SK-N-SH treated with all-trans-retinoic acid at 6 μM for 48 hours (cell line): ENCODE measurements around the gene ABCB11.

Source experiments
- ATAC-seq: fragments of 200-7000 bp; cut with Tn5 transposase; 3 replicates; pipeline ENCODE4 v1.9.1; 2020; ENCODE audit warnings: mild to moderate bottlenecking, moderate library complexity
- ARNTL ChIP-seq: fragments of 450-650 bp; formaldehyde crosslinking; IDR thresholded peaks from 2 replicates; pipeline ENCODE4 v1.5.0; 2020; ENCODE audit warnings: low read depth, mild to moderate bottlenecking, moderate library complexity, borderline replicate concordance
- BACH2 ChIP-seq: fragments of 250-450 bp; sonication (Bioruptor Pico); IDR thresholded peaks from 2 replicates; pipeline ENCODE4 v1.9.0; 2021; ENCODE audit warnings: mild to moderate bottlenecking, borderline replicate concordance
- CREB5 ChIP-seq: fragments of 250-450 bp; sonication (Bioruptor Pico); IDR thresholded peaks from 2 replicates; pipeline ENCODE4 v1.5.1; 2020; ENCODE audit warnings: low read depth, mild to moderate bottlenecking, moderate library complexity
- CSDC2 ChIP-seq: fragments of 250-450 bp; sonication (Bioruptor Pico); IDR thresholded peaks from 2 replicates; pipeline ENCODE4 v1.5.0; 2020; ENCODE audit warnings: mild to moderate bottlenecking, moderate library complexity
- ESRRG ChIP-seq: fragments of 250-450 bp; sonication (Bioruptor Pico); IDR thresholded peaks from 2 replicates; pipeline ENCODE4 v1.6.1; 2021; ENCODE audit warnings: mild to moderate bottlenecking
- OSR1 ChIP-seq: fragments of 250-450 bp; sonication (Bioruptor Pico); IDR thresholded peaks from 2 replicates; pipeline ENCODE4 v1.8.0; 2022; ENCODE audit warnings: moderate library complexity, mild to moderate bottlenecking, inconsistent platforms
- PATZ1 ChIP-seq: fragments of 250-450 bp; sonication (Bioruptor Pico); IDR thresholded peaks from 2 replicates; pipeline ENCODE4 v1.8.0; 2020; ENCODE audit warnings: mild to moderate bottlenecking, moderate library complexity, borderline replicate concordance
- POU6F1 ChIP-seq: fragments of 250-450 bp; sonication (Bioruptor Pico); IDR thresholded peaks from 2 replicates; pipeline ENCODE4 v1.8.0; 2021; ENCODE audit warnings: low read depth, mild to moderate bottlenecking, moderate library complexity, borderline replicate concordance
- PPARA ChIP-seq: fragments of 250-450 bp; sonication (Bioruptor Pico); IDR thresholded peaks from 2 replicates; pipeline ENCODE4 v1.5.0; 2020; ENCODE audit warnings: mild to moderate bottlenecking, borderline replicate concordance
- RARB ChIP-seq: fragments of 250-450 bp; sonication (Bioruptor Pico); IDR thresholded peaks from 2 replicates; pipeline ENCODE4 v1.8.0; 2021; ENCODE audit warnings: mild to moderate bottlenecking, moderate library complexity
- TCF4 ChIP-seq: fragments of 250-450 bp; sonication (Bioruptor Pico); IDR thresholded peaks from 2 replicates; pipeline ENCODE4 v1.8.0; 2021; ENCODE audit warnings: mild to moderate bottlenecking, moderate library complexity, borderline replicate concordance
- TOX ChIP-seq: fragments of 250-450 bp; sonication (Bioruptor Pico); IDR thresholded peaks from 2 replicates; pipeline ENCODE4 v1.8.0; 2021; ENCODE audit warnings: mild to moderate bottlenecking, moderate library complexity, borderline replicate concordance
- TSHZ2 ChIP-seq: fragments of 250-450 bp; sonication (Bioruptor Pico); IDR thresholded peaks from 2 replicates; pipeline ENCODE4 v1.5.0; 2020; ENCODE audit warnings: mild to moderate bottlenecking, moderate library complexity
- ZFP30 ChIP-seq: fragments of 450-650 bp; formaldehyde crosslinking; IDR thresholded peaks from 2 replicates; pipeline ENCODE4 v1.5.0; 2022; ENCODE audit warnings: mild to moderate bottlenecking, moderate library complexity
- ZNF565 ChIP-seq: fragments of 450-650 bp; formaldehyde crosslinking; conservative IDR thresholded peaks from 2 replicates; pipeline ENCODE4 v1.5.0; 2020; ENCODE audit warnings: low read depth, mild to moderate bottlenecking, moderate library complexity
- ZNF70 ChIP-seq: fragments of 450-650 bp; formaldehyde crosslinking; IDR thresholded peaks from 2 replicates; pipeline ENCODE4 v1.5.0; 2020; ENCODE audit warnings: mild to moderate bottlenecking, moderate library complexity
- ZNF8 ChIP-seq: fragments of 450-650 bp; formaldehyde crosslinking; IDR thresholded peaks from 2 replicates; pipeline ENCODE4 v1.5.0; 2020; ENCODE audit warnings: mild to moderate bottlenecking, moderate library complexity

Gene ABCB11

GRCh38 chr2:168907940-168908662, 123.0 kb downstream of the ABCB11 start:
- no peak for TF ChIP-seq ZFP30
- no peak for TF ChIP-seq POU6F1 (CRISPR knock-in tag)
- TF ChIP-seq ZNF8 (CRISPR knock-in tag) = no peak
- TF ChIP-seq ZNF565 (CRISPR knock-in tag) = no peak
- no peak for TF ChIP-seq TSHZ2 (CRISPR knock-in tag)
- TF ChIP-seq, all 23 proteins: peak for 0
- ATAC-seq = no peak

GRCh38 chr2:168904358-168904757, 126.8 kb downstream of the ABCB11 start:
- no peak for ATAC-seq
- TF ChIP-seq PATZ1 = no peak
- no peak for TF ChIP-seq POU6F1 (CRISPR knock-in tag)
- no peak for TF ChIP-seq ARNTL (CRISPR knock-in tag)
- TF ChIP-seq ZNF70 (CRISPR knock-in tag) = no peak
- TF ChIP-seq CSDC2 = no peak
- TF ChIP-seq OSR1 = no peak
- no peak for TF ChIP-seq ZNF565 (CRISPR knock-in tag)
- no peak for TF ChIP-seq PPARA
- no peak for TF ChIP-seq ZFP30
- TF ChIP-seq RARB (CRISPR knock-in tag) = no peak
- TF ChIP-seq TCF4 (CRISPR knock-in tag) = no peak

GRCh38 chr2:168903888-168904287, 127.2 kb downstream of the ABCB11 start:
- TF ChIP-seq POU6F1 (CRISPR knock-in tag) = no peak
- no peak for TF ChIP-seq TOX (CRISPR knock-in tag)
- no peak for TF ChIP-seq BACH2 (CRISPR knock-in tag)
- no peak for TF ChIP-seq CSDC2
- no peak for TF ChIP-seq ESRRG (CRISPR knock-in tag)
- no peak for TF ChIP-seq ZNF565 (CRISPR knock-in tag)
- no peak for TF ChIP-seq CREB5 (CRISPR knock-in tag)
- no peak for ATAC-seq
